HG03045 (cell line): ENCODE data around the gene THOC3.
"Not testable (repeated sequence)": the region's sequence is repeated elsewhere in the genome, so short reads cannot be mapped to it uniquely, and the experiment has no call there.

ENCODE experiments used
- ATAC-seq: cut with Tn5 transposase; IDR thresholded peaks from one replicate; pipeline ENCODE4 v1.9.1; 2021; ENCODE audit warnings: mild to moderate bottlenecking, moderate library complexity; ENCODE audit not compliant: unreplicated experiment

THOC3 gene

GRCh38 chr5:175943253-175943652, 24.9 kb downstream of the THOC3 start:
- not testable (repeated sequence) for ATAC-seq

DNA sequence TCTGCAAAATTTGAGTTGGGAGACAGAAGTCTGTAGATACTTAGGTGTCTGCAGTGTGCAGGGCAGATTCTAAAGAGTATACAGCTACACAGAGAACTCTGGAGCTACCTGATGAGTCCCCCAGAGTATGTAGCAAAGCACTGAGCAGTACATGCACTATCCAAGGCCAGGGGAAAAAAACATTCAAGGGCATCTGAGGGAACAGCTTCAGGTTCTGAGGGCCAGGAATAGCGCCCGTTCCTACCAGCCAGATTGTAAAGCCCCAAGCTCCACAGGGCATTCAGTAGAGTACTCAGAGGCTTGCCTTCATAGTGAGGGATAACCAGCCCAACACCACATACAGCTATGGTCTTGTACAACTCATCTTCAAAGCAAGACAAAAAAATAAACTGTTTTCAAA, 27.5 kb downstream of the THOC3 start:
- not testable (repeated sequence) for ATAC-seq

GRCh38 chr5:175938489-175938888, 29.6 kb downstream of the THOC3 start:
- not testable (repeated sequence) for ATAC-seq

- ATAC-seq: not testable (repeated sequence)
Measured at GRCh38 chr5:175928752-175929151, 39.4 kb downstream of the THOC3 start.

GRCh38 chr5:175925106-175925505, 43.0 kb downstream of the THOC3 start:
- not testable (repeated sequence) for ATAC-seq

GRCh38 chr5:175922192-175922885, 45.8 kb downstream of the THOC3 start:
- ATAC-seq: no peak

- no peak for ATAC-seq
Measured at GRCh38 chr5:175921061-175921730, 46.9 kb downstream of the THOC3 start.

DNA sequence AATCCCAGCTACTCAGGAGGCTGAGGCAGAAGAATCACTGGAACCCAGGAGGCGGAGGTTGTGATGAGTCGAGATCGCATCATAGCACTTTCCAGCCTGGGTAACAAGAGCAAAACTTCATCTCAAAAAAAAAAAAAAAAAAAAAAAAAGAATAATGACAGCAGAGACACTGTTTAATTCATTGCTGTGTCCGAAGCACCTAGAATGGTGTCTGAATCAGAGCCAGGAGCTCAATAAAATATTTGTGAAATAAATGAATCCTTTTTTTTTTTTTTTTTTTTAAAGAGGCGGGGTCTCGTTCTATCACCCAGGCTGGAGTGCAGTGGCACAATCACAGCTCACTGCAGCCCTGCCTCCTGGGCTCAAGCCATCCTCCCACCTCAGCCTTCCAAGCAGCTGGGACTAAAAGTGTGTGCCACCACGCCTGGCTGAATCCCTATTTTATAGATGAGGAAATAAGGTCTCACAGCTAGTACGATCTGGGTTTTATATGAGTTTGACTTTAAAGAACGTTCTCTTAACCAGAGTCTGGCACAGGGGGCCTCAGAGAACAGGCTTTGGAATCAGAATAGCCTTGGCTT, 47.8 kb downstream of the THOC3 start:
- no peak for ATAC-seq

- peak; percentile 48 for ATAC-seq
Measured at GRCh38 chr5:175915066-175916037, 52.8 kb downstream of the THOC3 start.

DNA sequence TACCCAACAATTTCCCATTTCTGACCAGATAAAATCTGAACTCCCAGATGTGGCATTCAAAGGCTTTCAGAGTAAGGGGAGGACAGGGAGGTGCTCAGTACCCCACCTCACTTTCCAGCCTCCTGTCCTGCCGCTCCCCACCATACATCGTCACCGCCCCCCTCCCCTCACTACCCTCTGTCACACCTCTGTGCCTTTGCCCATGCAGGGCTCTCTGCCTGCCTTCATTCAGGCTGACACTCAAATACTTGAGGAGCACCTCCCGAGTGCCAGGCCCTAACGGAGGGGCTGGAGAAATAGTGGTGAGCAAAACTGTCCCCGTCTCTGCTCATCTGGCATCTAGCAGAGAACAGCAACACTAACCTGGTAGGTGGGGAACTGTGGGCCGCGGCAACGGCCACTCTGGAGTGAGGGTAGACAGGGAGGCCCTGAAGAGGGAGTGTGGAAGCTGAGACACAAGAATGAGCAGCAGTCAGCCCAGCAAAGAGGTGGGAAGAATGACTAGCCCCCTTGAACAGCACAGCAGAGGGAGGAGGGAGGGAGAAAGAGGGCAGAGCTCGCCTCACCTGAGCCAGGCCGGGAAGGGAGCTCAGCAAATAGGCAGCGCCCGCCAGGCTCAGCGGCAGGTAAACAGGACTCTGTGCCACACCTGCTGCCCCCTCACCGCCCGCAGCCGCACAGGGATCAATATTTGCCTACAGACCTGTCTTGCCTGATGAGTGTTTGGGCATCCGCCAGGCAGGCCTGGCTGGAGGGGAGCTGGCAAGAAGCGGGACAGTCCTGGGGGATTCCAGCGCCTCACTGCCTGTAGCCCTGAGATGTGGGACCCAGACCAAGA, 54.1 kb downstream of the THOC3 start:
- not testable (repeated sequence) for ATAC-seq

DNA sequence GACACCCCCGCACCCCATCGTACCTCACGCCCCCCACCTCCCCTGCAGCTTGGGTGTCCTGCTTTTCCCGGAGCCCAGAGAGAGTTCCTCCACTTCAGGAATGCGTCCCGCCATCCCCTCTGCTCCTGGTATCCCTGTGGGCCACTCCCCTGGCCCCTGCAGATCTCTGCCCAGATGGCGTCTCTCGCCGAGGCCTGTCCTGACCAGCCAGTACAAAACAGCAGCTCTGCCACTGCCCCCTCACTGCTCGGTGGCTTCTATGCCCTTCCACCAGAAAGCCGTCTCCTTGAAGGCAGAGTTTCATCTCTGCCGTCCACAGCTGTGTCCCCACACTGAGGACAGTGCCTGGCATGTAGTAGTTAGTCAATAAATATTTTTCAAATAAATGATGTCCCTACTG, 58.0 kb downstream of the THOC3 start:
- not testable (repeated sequence) for ATAC-seq
